ENCODE results near the gene FREY1.
"Not testable (repeated sequence)": the region's sequence is repeated elsewhere in the genome, so short reads cannot be mapped to it uniquely, and the experiment has no call there.

Gene FREY1

GRCh38 chr11:45913942-45914635 lies 7.0 kb upstream of the FREY1 start:
- no peak for DNase-seq (ENCODE audit: low read depth)

GRCh38 chr11:45913514-45913913 lies 6.4 kb upstream of the FREY1 start:
- no peak for DNase-seq (ENCODE audit: low read depth)

DNA sequence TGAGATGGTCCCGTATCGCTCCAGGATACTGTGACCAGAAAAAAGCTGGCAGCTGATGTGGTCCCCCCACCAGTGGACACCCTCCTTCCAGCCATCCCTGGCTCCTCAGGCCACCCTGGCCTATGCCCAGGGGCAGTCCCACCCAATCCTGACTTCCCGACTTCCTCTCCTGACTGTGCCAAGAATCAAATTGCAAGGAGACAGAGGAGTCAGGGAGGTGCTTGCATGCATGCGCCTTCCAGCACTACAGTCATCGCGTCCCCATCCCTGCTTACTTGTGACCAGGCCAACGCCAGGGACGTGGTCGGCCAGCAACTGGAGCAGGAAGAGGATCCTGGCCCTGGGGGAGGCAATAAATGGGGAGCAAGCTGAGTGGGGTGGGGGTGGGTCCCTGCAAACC lies 3.6 kb upstream of the FREY1 start:
- no peak for DNase-seq (ENCODE audit: low read depth)

GRCh38 chr11:45909594-45910475 lies 2.8 kb upstream of the FREY1 start:
- no peak for DNase-seq (ENCODE audit: low read depth)

GRCh38 chr11:45907911-45908370 lies 870 bp upstream of the FREY1 start:
- DNase-seq (ENCODE audit: low read depth): no peak

DNA sequence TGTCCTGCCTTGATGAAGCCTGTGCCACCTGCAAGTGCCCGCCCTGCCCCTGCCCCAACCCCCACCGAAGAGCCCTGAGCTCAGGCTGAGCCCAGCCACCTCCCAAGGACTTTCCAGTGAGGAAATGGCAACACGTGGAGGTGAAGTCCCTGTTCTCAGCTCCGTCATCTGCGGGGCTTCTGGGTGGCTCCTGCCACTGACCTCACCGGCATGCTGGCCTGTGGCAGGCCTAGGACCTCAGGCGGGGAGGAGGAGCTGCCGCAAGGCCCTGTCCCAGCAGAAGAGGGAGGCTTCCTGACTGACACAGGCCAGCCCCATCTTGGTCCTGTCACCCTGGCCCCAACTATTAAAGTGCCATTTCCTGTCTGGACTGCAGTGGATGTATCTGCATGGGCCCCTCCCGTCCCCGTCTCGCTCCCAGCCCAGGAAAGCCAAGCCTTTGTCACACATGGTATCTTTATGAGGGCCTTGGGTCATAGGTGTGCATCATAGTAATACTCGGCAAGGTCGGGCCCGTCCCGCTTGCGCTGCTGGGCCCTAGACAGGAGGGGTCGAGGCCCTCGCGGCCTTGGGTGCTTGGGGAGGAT lies 882 bp downstream of the FREY1 start:
- DNase-seq (ENCODE audit: low read depth): no peak

GRCh38 chr11:45905576-45905975 lies 1.5 kb downstream of the FREY1 start:
- DNase-seq (ENCODE audit: low read depth): not testable (repeated sequence)

GRCh38 chr11:45905095-45905494 lies 2.0 kb downstream of the FREY1 start:
- no peak for DNase-seq (ENCODE audit: low read depth)

DNA sequence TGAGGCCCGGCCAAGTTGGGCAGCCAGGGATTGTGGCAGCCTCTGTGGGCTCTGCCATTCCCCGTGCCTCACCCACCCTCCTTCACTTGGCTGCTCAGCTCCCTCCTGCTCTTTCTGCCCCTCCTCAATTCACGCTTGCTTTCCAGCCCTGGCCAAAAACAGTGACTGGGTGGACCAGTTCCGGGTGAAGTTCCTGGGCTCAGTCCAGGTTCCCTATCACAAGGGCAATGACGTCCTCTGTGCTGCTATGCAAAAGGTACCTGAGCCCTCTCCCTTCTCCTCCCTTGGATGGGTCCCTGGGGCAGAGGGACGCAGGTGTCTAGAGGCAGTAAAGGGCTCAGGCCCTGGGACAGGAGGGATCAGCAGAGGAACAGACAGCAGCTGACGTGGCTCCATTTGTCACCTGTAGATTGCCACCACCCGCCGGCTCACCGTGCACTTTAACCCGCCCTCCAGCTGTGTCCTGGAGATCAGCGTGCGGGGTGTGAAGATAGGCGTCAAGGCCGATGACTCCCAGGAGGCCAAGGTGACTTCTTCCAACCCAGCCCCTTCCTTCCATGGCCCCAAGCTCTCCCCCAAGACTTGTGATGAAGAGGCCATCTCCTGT lies 2.7 kb downstream of the FREY1 start:
- no peak for DNase-seq (ENCODE audit: low read depth)

DNA sequence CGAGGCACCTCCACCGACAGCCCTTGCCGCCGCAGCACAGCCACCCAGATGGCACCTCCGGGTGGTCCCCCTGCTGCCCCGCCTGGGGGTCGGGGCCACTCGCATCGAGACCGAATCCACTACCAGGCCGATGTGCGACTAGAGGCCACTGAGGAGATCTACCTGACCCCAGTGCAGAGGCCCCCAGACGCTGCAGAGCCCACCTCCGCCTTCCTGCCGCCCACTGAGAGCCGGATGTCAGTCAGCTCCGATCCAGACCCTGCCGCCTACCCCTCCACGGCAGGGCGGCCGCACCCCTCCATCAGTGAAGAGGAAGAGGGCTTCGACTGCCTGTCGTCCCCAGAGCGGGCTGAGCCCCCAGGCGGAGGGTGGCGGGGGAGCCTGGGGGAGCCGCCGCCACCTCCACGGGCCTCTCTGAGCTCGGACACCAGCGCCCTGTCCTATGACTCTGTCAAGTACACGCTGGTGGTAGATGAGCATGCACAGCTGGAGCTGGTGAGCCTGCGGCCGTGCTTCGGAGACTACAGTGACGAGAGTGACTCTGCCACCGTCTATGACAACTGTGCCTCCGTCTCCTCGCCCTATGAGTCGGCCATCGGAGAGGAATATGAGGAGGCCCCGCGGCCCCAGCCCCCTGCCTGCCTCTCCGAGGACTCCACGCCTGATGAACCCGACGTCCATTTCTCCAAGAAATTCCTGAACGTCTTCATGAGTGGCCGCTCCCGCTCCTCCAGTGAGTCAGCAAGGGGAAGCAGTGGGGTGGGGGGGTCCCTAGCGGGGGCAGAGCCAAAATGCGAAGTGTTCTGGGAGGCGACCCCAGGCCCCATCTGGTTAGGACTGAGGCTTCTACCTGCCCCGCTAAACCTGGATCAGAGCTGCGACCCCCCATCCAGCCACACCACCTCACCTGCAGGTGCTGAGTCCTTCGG lies 4.4 kb downstream of the FREY1 start:
- no peak for DNase-seq (ENCODE audit: low read depth)

DNA sequence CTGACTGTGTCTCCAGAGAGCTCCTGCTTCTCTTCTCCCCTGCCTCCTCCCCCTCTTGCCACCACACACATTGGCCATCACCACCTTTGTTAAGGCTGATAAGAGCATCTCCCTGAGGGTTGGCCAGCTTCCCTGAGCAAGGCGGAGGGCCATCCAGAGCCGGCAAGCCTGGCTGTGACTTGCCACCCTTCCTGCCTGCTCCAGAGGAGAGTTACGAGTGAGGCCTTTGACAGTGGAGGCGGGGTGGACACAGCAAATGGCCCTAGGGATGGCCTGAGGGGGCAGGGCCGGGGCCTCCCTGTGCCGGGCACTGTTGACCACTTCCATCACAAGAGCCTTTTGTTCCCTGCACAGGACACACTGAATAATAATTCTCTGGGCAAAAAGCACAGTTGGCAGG lies 5.4 kb downstream of the FREY1 start:
- DNase-seq (ENCODE audit: low read depth): no peak

GRCh38 chr11:45900916-45901617 lies 6.0 kb downstream of the FREY1 start:
- DNase-seq (ENCODE audit: low read depth): no peak

GRCh38 chr11:45900175-45900800 lies 6.8 kb downstream of the FREY1 start:
- DNase-seq (ENCODE audit: low read depth): not testable (repeated sequence)

DNA sequence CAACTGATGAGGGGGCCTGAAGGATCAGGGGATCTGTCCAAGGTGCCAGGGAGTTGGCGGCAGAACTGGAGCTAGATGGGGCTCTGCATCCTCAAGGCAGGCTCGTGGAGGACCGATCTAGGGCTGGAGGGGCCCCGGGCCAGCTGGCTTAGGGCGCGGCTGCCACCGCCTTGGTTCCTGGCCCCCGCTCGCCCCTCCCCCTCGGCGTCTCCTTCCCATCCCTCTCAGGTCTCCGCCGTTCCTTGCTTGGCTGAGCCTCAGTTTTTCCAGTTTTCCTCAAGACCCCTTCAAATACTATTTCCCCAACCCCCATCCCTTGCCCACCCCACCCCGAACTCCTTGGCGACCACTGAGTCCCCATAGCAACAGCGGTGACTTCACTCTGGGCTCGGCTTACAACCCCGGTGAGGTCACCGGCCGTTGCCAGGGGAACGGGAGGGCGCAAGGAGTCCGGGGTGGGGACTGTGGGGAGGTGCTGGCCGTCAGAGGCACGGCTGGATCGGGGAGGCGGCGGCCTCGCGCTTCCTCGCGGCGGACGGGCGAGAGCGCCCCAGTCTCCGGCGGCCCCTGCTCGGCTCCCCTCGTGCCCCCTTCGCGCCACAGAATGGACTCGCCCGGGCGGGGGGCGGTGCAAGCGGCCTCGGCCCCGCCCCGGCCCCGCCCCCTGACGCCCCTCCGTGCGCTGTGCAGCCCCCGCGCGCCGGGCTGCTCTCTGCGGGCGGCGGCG lies 7.5 kb downstream of the FREY1 start:
- peak; percentile 63 for DNase-seq (ENCODE audit: low read depth)

- no peak for DNase-seq (ENCODE audit: low read depth)
Measured at GRCh38 chr11:45899086-45899447, 8.0 kb downstream of the FREY1 start.

DNA sequence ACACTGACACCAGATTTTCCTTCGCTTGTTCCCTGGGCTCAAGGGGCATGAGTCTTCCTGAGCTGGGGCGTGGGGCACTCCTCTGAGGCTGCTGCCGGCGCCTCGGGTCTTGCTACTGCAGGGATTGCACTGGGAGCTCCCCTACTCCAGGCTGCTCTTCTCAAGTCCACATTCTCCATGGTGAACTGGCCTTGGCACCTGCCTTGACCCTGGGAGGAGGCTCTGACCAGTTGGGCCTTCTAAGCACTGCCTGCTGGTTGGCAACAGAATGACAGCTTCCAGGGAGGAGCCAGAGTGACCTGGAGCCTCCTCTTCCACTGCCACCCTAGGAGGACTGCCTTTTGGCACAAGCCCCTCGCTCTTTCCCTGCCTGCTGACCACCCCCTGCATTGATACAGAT lies 9.5 kb downstream of the FREY1 start:
- no peak for DNase-seq (ENCODE audit: low read depth)

- DNase-seq (ENCODE audit: low read depth): no peak
Measured at GRCh38 chr11:45896422-45896984, 10.6 kb downstream of the FREY1 start.

DNA sequence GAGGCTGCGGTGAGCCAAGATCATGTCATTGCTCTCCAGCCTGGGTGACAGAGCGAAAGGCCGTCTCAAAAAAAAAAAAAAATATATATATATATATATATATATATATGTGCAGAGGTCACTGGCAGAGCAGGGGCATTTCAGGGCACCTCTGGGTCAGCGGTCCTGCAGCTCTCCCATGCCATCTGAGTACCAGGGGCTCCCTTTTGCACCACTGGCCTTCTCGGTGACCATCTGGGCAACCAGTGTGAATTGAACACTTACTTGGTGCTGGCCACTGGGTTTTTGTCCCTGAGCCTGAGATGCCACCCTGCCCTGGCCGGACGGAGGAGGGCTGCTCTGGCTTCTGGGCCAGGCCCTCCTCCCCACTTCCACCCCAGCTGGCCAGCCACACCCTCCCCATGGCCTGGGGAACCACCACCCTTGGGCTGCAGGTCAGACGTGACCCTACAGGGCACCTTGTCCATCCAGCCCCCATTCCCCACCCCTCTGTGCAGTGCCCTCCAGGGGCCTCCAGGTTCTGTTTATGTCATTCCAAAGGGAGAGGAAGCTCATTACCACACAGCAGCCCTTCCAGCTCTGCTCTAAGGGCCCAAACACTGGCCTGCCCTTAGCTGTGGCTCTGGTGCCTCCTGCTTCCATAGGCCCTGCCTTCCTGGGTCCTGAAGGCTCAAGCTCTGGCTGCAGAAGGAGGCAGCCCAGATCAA lies 11.4 kb downstream of the FREY1 start:
- no peak for DNase-seq (ENCODE audit: low read depth)
